Lower lobe of right lung (tissue), 2 donors: Measurements from ENCODE around the gene ITIH2. TPM values are rescaled to one million over a fixed set of nuclear protein-coding genes. Genes with fewer than 3 reads are reported as not detected.

Experiments used
- ATAC-seq, 2 donors: fragments of 200-7000 bp; cut with Tn5 transposase; one replicate each; pipeline ENCODE4 v1.9.1; 2020 to 2022; ENCODE audit warnings: mild to moderate bottlenecking in 2 of 2, moderate library complexity in 2 of 2
- DNase-seq: peaks from one replicate; pipeline ENCODE4 v3.0.0-alpha.2; 2020
- H3K27ac ChIP-seq: fragments of 200-600 bp; one replicate; pipeline ENCODE4 v1.8.0; 2022
- H3K27me3 ChIP-seq: fragments of 200-600 bp; one replicate; pipeline ENCODE4 v1.8.0; 2022; ENCODE audit warnings: low read depth
- H3K36me3 ChIP-seq: fragments of 200-600 bp; one replicate; pipeline ENCODE4 v1.8.0; 2022; ENCODE audit warnings: mild to moderate bottlenecking
- H3K4me1 ChIP-seq: fragments of 200-600 bp; one replicate; pipeline ENCODE4 v1.8.0; 2022
- H3K4me3 ChIP-seq: fragments of 200-600 bp; one replicate; pipeline ENCODE4 v1.8.0; 2022; ENCODE audit warnings: mild to moderate bottlenecking
- H3K9me3 ChIP-seq: fragments of 200-600 bp; one replicate; pipeline ENCODE4 v1.8.0; 2022
- intact Hi-C: fragments of 100-400 bp; cut with DNase I; formaldehyde crosslinking; loops from one replicate; pipeline ENCODE4 v1.11.0; 2022
- total RNA-seq: library from RNA; stranded (reverse); fragmentation: NEBNext Ultra II Directional; extraction: Animal tissue kit (Norgen Biotek cat#: 25700); gene quantifications from one replicate; pipeline ENCODE4 v1.2.1, GENCODE V29; 2021
- TF ChIP-seq, protein P1 (sequence below): fragments of 200-600 bp; IDR thresholded peaks from one replicate; pipeline ENCODE4 v1.8.0; 2022; ENCODE audit warnings: antibody characterized with exemption, mild to moderate bottlenecking
- donor health status: DM: no; HTN: yes; CAD: no; lungs with severe emphysema.

Gene ITIH2
- total RNA-seq, 1 donor from 2014 or later = 0.32 TPM

DNA sequence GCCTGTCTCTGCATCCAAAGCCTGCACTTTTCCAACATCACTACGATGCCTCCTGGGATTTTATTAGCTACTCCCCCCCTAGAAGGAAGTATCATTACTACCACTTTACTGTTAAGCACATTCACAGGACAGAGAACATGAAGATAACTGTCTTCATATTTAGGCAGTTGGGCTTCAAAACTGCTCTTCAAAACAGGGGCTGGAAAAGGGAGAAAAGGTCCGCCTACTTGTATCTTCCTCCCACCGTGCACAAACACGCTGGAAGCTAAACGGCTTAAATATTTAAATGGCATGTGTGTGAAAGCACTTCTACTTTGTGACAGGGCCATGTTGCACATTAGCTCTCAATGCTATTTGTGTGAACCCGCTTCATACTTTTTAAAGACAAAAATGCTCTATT is 37.3 kb upstream of the ITIH2 start:
- Histone ChIP-seq H3K4me3 (peak overlapping the region; percentile 69), H3K9me3 (no peaks in the 10 kb centered on the region), H3K27ac (peak overlapping the region; percentile 3), H3K36me3 (no peaks in the 10 kb centered on the region), H3K27me3 (peaks cover 41% of the 10 kb centered on the region), H3K4me1 (peaks cover 17% of the 10 kb centered on the region)
- ATAC-seq (no peak), DNase-seq (no peak)
- intact Hi-C loops = no loop called here
- TF ChIP-seq, protein P1, sequence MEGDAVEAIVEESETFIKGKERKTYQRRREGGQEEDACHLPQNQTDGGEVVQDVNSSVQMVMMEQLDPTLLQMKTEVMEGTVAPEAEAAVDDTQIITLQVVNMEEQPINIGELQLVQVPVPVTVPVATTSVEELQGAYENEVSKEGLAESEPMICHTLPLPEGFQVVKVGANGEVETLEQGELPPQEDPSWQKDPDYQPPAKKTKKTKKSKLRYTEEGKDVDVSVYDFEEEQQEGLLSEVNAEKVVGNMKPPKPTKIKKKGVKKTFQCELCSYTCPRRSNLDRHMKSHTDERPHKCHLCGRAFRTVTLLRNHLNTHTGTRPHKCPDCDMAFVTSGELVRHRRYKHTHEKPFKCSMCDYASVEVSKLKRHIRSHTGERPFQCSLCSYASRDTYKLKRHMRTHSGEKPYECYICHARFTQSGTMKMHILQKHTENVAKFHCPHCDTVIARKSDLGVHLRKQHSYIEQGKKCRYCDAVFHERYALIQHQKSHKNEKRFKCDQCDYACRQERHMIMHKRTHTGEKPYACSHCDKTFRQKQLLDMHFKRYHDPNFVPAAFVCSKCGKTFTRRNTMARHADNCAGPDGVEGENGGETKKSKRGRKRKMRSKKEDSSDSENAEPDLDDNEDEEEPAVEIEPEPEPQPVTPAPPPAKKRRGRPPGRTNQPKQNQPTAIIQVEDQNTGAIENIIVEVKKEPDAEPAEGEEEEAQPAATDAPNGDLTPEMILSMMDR = no peak

DNA sequence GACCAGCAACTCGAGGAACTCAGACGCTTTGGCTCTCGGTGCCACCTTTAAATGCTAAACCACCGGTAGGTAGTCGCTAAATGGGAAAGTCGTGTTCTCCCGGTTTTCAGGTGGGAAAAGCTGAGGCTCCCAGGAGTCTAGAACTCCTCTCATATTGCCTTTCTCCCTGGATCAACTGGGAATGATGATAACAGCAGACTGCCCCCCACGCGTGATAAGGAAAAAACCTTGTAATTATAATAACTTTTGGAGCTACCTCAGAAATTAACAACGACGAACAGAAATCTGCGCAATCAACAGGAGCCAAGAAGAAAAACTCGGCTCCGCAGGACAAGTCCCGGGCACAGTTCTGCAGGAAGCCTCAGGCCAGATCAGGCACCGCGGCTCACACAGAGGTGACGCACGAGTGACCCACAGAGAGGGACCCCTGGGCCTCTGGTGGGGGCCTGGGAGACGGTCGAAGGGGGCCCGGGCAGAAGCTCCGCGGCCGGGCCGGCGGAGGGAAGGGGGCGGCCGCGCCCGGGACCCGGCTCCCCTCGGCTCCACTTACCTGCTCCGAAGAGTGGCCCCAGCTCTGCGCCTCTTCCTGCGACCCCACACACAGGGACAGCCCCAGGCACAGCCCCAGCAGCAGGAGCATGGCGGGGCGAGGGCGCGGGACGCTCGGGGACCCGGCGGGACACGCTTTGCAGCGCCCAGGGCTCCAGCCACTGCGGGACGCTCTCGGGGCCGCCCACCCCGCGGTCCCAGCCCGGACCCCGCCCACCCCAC is 36.7 kb upstream of the ITIH2 start, which contains the start of gene ITIH5:
Gene ITIH5 (minus strand): TSS at position 714 of the 771 bp plus-strand sequence. CDS start 74 bp downstream, at position 640.
- TF ChIP-seq, protein P1 = no peak
- H3K9me3 ChIP-seq = no peaks in the 10 kb centered on the region
- H3K27ac ChIP-seq = peak within 1 kb of the TSS; percentile 24
- DNase-seq (no peak), ATAC-seq (peak; percentile 66)
- intact Hi-C loops = no loop called here
- peaks cover 17% of the 10 kb centered on the region for H3K4me1 ChIP-seq
- peaks cover 40% of the 10 kb centered on the region for H3K27me3 ChIP-seq
- H3K4me3 ChIP-seq = peak within 1 kb of the TSS; percentile 69
- no peaks in the 10 kb centered on the region for H3K36me3 ChIP-seq

DNA sequence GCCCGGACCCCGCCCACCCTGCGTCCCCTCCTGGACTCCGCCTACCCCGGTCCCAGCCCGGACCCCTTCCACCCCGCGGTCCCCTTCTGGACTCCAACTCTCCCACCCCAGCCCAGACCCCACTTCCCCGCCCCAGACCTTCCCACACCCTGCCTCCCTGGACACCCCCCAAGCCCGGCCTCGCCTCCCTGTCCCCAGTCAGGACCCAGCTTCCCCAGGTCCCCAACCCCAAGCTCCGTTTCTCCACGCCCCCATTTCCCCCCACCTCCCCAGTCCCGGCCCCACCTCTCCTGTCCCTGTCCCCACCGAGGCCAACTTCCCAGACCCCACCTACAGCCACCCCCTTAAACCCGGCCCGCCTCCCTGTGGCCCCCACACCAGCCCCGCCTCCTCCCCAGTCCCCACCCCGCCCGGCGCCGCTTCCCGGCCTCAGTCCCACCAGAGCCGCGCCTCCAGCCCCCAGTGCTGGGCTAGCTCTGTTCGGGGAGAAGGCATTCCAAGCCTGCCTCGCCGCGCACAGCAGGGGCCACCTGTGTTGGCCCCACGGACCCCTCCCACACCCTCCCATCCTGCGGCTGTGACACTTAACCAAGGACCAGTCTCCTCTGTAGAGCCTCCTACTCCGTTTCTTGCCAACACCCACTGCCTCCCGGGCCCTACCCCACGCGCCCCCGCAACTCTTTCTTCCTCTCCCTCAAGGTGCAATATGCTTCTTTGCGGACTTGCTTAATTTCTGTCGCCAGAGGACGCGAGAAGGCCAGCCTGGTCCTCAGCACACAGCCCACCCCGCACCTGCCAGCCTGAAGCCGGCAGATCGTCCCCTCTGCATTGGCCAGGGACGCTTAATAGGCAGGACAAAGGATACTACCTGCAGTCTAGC is 35.6 kb upstream of the ITIH2 start:
- no peaks in the 10 kb centered on the region for H3K9me3 ChIP-seq
- H3K4me3 ChIP-seq = peak overlapping the region; percentile 69
- H3K36me3 ChIP-seq = no peaks in the 10 kb centered on the region
- peak; percentile 59 to 63 for ATAC-seq
- H3K27me3 ChIP-seq = peaks cover 38% of the 10 kb centered on the region
- peaks cover 17% of the 10 kb centered on the region for H3K4me1 ChIP-seq
- peak overlapping the region; percentile 24 for H3K27ac ChIP-seq
- TF ChIP-seq, protein P1 = no peak
- DNase-seq = no peak
- intact Hi-C loops = no loop called here

DNA sequence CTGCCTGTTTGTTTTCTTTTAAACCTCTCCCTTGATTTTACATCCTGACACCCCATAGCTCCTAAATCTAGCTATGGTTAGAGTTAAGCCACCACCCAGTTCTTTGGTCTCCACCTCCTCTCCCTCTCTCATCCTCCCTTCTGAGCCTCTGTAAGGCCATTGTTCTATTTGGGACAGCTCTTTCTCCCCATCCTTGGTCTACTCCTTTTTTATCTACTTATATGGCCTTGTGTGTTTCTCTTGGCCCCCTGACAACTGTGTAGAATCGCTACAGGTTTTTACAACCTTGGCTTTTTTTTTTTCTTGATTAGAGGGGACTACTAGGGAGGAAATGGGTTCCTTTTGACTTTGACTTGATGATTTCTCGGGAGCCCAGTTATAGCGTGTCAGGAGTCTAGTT is 33.0 kb upstream of the ITIH2 start:
- DNase-seq (no peak), ATAC-seq (no peak)
- intact Hi-C loops = no loop called here
- no peak overlapping the region for H3K4me3 ChIP-seq
- no peaks in the 10 kb centered on the region for H3K36me3 ChIP-seq
- peaks cover 17% of the 10 kb centered on the region for H3K27me3 ChIP-seq
- TF ChIP-seq, protein P1 = no peak
- no peak overlapping the region for H3K27ac ChIP-seq
- no peaks in the 10 kb centered on the region for H3K9me3 ChIP-seq
- peaks cover 16% of the 10 kb centered on the region for H3K4me1 ChIP-seq

DNA sequence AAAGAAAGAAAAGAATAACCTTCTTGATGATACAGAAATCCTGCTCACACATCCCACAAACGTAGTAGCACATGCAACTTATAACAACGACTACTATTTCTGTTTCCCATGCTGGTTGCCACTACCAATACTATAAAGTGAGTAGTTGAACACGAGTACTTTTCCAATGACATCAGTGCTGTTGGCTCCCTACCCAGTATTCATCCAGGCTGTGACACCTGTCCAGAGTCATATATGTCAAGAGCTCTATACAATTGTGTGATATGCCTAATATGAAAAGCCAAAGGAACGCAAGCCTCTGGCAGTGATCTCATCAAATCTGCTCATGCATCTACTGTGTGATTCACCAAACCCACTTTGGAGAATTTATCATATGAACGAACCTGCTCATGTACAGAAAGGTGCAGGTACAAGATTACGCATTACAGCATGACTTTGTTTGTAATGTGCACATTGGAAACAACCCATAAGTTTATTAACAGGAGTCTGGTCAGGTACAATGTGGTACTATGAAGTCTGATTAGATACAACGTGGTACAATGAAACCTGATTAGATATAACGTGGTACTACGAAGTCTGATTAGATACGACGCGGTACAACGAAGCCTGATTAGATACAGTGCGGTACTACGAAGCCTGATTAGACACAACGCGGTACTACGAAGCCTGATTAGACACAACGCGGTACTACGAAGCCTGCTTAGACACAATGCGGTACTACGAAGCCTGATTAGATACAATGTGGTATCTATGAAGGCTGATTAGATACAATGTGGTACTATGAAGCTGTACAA is 30.6 kb upstream of the ITIH2 start:
- Histone ChIP-seq H3K27ac (no peak overlapping the region), H3K4me1 (no peaks in the 10 kb centered on the region), H3K4me3 (no peak overlapping the region), H3K36me3 (no peaks in the 10 kb centered on the region), H3K9me3 (no peaks in the 10 kb centered on the region), H3K27me3 (peaks cover 4% of the 10 kb centered on the region)
- TF ChIP-seq, protein P1 = no peak
- ATAC-seq = no peak
- intact Hi-C loops = no loop called here
- DNase-seq = no peak
